ENCODE results near the gene DIMT1. TPM values are rescaled to one million over a fixed set of nuclear protein-coding genes. Genes with fewer than 3 reads are reported as not detected.

Gene DIMT1
- 16.4 TPM for total RNA-seq
- long read RNA-seq, transcript DIMT1-201 (12 exons, 2,859 nt) = major isoform, 8 of 12 reads
- long read RNA-seq, partial matches to known transcripts = 2 of 12 reads
- long read RNA-seq, other reads (novel, unspliced or antisense) = 2 of 12 reads

DNA sequence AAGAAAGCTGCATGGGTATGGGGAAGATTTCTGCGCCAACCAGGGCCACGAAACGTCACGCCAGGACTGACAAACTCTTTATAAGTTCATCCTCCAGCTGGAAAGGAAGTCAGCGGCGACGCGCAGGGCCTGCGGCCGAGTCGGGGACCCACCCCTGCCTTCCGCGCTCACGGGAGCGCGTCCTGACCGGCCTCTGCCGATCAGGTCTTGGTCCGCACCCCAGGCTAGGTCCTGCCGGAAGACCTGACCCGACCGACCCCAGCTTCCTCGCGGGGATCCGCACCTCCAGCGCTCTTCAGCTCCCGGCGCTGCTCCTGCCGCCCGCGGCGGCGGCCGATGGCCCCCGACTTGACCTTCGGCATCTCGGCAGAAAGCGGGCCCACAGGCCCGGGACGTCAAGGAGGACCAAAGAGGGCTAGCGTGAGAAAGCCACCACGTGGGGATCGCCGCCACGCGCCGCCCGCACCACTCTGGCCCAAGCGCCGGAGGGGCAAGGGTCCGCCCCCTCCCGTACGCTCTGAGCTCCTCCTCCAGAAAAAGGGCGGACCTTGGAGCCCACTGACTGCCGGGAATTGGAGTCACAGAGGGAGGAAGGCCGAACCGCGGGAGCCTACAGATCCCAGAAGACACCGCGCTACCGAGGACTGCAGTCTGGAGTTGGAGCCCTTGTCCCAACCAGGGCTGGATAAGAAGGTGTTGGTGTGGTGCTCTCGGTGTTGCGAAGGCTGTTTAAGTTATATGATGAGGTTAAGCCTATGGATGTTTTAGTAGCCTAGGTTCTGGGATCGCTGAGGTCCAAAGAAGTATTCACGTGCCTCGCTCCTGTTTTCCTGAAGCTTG, at the start of gene DIMT1:
Gene DIMT1 (minus strand): TSS at position 495 of the 840 bp plus-strand sequence. CDS start 133 bp downstream, at position 362.
- ATAC-seq (peak; percentile 100), DNase-seq (ENCODE audit: missing footprints) (peak; percentile 97)
- intact Hi-C loops (cut with DNase I) = loop anchor here (2.0 kb wide), 1 partner anchor 29 kb away; no protein-coding TSS in a partner anchor

DNA sequence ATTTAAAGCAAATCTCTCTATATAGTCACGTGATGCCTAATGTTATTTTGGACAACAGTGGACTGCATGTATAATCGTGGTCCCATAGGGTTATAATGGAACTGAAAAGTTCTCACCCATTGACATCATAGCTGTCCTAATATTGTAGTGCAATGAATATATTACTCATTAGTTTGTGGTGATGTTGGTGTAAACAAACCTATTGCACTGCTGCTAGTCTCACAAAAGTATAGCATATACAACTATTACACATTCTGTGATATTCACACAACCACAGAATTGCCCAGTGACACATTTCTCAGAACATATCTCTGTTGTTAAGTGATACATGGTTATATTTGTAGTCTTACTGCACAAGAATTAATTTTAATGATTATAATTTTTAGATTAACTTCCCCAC, 46.6 kb upstream of the DIMT1 start:
- no peak for DNase-seq (ENCODE audit: missing footprints)
- ATAC-seq = no peak
- intact Hi-C loops (cut with DNase I) = no loop called here

DNA sequence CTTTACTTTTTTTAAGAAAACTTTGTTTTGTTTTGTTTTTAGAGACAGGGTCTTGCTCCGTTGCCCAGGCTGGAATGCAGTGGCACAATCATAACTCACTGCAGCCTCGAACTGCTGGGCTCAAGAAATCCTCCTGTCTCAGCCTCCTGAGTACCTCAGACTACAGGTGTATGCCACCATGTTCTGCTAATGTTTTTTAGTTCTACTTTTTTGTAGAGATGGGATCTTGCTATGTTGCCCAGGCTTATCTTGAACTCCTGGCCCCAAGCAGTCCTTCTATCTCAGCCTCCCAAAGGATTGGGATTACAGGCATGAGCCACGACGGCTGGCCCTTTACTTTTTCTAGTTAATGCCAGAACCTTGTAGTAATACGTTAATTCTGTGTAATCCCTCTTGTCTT, 44.8 kb upstream of the DIMT1 start:
- no peak for ATAC-seq
- DNase-seq (ENCODE audit: missing footprints) = no peak
- intact Hi-C loops (cut with DNase I) = no loop called here

DNA sequence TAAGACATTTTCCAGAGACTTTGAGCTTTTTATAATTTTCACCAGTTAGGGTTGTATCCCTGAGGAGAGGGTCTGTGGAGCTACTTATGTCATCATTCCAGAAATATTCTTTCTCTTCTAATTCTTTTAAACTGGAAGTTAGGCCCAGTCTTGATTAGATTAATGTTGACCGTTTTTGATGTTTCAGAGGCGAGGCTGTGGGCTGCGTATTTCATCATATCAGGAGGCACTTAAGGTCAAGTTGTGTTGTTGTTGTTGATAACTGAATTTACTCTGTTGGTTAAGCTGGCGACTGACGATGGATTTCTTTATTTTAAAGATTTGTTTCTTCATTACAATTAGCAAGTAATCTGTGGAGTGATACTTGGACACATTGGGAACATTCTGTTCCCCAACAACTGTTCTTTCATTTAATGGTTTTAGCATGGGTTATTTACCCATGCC, 28.9 kb upstream of the DIMT1 start:
- no peak for DNase-seq (ENCODE audit: missing footprints)
- intact Hi-C loops (cut with DNase I) = loop anchor here (2.0 kb wide), 1 partner anchor 30 kb away; the partner anchor contains the start of gene DIMT1
- peak; percentile 51 for ATAC-seq

DNA sequence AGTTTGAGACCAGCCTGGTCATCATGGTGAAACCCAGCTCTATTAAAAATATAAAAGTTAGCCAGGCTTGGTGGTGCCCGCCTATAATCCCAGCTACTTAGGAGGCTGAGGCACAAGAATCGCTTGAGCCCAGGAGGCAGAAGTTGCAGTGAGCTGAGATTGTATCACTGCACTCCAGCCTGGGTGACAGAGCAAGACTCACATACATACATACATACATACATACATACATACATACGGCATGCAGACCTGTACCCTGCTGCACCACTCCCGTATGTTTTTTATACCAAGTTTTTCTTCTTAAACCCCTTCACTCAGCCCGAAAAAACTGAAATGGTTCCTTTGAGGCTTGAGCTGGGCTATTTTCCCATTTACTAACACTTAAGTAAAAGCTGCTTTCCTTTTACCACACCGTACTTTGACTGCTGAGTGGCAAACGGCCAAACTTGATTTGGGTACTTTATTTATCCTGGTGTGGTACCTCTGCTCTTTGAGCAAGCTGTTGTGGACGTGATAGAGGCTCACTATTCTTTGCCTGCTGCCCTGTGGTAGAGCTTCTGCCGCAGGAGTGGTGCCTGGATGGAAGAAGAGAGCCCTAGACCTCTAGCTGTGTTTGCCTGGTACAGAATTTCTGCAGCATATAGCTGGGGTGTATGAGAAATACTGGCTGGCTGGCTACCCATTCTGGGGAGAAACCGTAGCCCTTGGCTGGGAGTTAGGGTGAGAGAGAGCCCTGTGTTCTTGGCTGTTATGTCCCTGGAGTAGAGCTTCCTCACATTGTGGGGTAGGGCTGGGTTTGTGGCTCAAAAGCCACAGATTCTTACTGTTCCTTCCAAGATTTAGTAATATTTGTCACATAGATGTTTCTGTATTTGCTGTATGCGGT, 28.3 kb upstream of the DIMT1 start:
- peak; percentile 85 for ATAC-seq
- intact Hi-C loops (cut with DNase I) = loop anchor here (2.0 kb wide), 1 partner anchor 29 kb away; the partner anchor contains the start of gene DIMT1
- DNase-seq (ENCODE audit: missing footprints) = no peak

DNA sequence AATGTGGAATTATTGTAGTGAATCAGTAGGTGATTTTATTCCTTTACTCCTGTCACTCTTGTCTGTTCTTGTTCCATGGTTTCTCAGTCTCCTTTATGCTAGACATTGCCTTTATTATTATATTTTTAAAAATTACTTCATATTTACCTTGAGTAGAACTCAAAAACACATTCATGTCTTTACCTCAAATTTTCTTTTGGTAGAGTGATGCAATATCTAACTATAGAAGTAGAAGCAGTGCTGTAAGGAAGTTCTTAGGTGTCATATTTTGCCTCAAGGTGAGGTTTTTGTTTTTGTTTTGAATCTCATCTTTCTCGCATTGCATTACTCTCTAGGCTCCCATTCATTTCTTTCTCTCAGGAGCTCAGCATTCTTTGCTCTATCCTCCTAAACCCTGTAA, 21.1 kb upstream of the DIMT1 start:
- ATAC-seq (no peak), DNase-seq (ENCODE audit: missing footprints) (no peak)
- intact Hi-C loops (cut with DNase I) = no loop called here

DNA sequence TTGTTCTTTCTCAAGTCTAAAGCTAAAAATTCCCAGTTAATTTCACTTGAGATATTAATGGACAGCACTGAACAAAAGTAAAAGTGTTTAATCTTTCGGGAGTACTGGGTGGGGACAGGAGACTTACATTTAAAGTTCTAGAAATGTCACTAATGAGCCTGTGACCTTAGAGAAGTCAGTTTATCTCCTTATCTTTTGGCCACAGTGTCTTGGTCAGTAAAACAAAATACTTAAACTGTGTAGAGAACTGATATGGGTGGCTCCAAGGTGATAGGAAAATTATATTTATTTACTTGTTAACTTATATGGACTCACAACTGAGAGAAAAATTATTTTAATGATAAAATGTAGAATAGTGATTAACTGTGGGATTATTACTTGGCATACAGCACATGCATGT, 17.7 kb upstream of the DIMT1 start:
- intact Hi-C loops (cut with DNase I) = no loop called here
- ATAC-seq (no peak), DNase-seq (ENCODE audit: missing footprints) (no peak)

DNA sequence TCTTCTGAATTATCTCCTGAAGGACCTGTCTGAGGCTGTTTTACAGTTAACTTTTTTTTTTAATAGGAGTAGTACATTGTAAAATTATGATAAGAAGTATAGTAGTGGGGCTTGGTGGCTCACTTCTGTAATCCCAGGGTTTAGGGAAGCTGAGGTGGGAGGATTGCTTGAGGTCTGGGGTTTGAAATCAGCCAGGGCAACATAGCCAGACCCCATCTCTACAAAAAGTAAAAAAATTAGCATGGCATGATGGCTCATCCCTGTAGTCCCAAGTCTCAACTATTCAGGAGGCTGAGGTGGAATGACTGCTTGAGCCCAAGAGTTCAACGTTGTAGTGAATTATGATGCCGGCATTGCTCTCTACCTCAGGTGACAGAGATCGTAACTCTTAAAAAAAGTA, 15.9 kb upstream of the DIMT1 start:
- ATAC-seq (no peak), DNase-seq (ENCODE audit: missing footprints) (no peak)
- intact Hi-C loops (cut with DNase I) = no loop called here

DNA sequence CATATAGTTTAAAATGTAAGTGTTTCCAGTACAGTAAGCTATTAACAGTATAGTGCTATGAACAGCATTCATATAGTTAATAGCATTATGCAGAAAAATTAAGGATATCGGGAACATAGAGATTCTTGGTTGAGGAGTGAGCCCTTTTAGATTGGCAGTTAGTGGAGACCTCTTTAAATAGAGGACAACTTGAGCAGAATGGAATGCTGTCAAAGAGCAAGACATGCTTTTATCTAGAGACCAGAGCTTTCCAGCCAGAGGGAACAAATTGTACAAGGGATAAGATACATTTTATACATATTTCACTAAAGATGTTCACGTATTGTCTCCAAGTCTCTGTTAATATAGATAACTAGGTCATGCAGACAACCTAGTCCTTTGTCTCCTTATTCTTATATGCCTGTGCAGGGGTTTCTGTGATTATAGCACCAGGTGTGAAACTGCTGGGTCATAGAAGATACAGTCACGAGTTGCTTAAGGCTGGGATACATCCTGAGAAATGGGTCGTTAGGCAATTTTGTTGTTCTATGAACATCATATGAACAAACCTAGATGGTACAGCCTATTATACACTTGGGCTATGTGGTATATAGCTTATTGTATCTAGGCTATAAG, 14.9 kb upstream of the DIMT1 start:
- no peak for DNase-seq (ENCODE audit: missing footprints)
- intact Hi-C loops (cut with DNase I) = no loop called here
- peak; percentile 62 for ATAC-seq

DNA sequence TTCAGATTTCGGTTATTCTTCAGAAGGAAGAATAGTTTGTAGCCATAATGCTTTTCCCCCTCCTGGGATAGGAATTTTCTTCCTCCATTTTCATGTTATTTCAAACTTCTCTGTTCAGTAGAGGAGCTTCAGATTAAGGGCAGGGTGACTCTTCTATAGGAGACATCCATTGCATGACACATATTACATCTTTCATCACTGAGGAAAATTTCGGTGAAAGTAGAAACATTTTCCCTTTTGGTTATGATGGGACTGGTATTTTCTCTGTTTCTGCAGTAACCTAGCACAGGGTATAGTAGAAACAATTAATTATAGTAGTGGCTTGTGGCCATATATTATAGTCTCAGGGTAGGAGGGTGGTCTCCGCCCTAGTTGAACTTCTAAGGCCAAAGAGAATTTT, 10.0 kb upstream of the DIMT1 start:
- intact Hi-C loops (cut with DNase I) = loop anchor here (5.0 kb wide), 1 partner anchor 106 kb away; the partner anchor contains the start of gene KIF2A
- DNase-seq (ENCODE audit: missing footprints) = no peak

DNA sequence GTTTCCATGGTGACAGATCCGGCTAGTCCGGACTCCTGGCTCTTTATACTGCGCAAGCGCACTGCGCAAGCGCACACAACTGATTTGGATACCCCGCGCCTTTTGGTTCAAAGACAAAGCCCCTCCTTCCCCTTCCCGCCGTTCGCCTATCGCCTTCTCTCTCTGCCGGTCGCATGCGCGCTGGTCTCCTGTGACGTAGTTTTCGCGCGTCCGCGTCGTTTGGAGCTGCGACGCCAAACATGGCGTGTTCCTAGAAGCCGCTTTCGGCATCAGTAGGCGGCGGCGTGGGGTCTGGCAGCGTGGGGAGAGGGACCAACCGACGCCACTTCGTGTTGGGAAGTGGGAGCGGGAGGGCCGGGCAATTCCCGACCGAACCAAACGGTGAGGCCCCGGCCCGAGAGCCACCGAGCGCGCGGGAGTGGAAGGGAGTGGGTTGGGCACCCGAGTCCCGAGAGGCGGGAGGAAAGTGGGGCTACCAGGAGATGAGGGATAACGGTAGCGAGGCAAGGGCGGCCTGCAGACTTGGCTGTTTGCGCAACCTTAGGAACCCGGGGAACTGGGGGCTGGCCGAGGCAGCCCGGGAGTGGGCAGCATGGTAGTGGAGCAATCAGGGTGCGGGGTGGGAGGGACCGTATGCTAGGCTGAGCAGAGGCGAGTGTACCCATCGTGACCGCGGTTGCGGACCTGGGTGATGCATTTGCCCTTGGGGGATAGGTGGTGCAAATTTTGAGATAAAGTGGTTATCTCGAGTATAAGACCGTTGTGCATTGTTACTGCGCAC, 9.0 kb upstream of the DIMT1 start, which contains the start of gene IPO11:
Gene IPO11 (plus strand): TSS at position 215 of the 781 bp plus-strand sequence. CDS start 24,517 bp downstream, outside the sequence.
- ATAC-seq (peak; percentile 99), DNase-seq (ENCODE audit: missing footprints) (peak; percentile 99)
- intact Hi-C loops (cut with DNase I) = loop anchor here (5.0 kb wide), 1 partner anchor 105 kb away; the partner anchor contains the start of gene KIF2A

More for the DNA sequence above, 10.0 kb upstream of the DIMT1 start:
- ATAC-seq = no peak

DNA sequence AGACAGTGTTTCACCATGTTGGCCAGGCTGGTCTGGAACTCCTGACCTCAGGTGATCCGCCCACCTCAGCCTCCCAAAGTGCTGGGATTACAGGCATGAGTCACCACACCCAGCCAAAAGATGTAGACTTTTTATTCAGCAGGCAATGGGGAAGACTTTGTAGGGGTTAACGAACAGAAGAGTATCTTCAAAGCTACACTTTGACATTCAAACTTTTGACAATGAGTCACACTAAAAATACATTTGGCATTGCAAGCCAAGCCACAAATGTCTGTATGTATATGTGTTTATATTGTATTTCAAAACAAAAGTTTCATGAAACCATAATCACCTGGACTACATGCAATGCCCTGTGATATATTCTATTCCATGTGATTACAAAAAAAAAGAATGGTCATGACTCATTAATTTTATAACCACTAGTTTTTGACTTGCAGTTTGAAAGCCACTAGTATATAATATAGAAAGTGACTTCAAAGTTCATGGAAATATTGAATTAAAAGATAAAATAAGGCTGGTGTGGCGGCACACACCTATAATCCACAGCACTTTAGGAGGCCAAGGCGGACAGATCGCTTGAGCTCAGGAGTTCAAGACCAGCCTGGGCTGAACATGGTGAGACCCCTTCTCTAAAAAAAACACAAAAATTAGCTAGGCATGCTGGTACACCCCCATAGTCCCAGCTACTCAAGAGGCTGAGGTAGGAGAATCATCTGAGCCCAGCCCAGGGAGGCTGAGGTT, 8.3 kb downstream of the DIMT1 start:
- intact Hi-C loops (cut with DNase I) = no loop called here
- no peak for ATAC-seq

DNA sequence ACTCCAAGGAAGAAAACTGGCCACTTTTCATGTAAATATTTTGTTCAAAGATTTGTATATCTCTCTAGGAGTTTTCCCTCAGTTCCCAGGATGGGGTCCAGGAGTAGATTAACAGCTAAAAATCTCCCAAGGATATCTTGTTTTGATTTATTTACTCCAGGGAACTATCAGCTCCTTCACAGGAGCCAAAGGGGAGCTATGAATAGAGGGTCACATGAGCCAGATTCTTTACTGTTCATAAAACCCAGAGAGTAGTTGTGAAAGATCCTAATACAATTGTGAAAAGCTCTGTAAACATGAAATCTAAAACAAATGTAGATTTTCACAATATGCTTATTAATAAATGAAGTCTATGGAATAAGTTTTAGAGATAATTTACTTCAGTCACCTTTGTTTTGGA, 16.9 kb downstream of the DIMT1 start:
- intact Hi-C loops (cut with DNase I) = no loop called here
- ATAC-seq (peak; percentile 54), DNase-seq (ENCODE audit: missing footprints) (no peak)

More for the DNA sequence above, 8.3 kb downstream of the DIMT1 start:
- no peak for DNase-seq (ENCODE audit: missing footprints)

DNA sequence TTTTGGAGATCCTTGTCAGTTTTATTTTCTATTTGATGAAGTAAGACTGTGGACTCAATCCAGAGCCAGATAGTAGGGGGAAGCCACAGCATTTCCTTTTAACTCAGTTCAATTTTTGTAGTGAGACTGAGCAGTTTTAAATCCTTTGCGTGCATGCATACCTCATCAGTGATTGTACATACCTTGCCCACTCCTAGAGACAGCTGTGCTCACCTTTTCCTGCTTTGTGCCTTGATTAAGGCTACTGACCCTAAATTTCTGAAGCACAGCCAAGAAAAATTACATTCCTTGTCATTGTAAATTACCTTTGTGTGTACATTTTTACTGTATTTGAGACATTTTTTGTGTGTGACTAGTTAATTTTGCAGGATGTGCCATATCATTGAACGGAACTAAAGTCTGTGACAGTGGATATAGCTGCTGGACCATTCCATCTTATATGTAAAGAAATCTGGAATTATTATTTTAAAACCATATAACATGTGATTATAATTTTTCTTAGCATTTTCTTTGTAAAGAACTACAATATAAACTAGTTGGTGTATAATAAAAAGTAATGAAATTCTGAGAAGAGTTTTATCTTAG, 17.8 kb downstream of the DIMT1 start:
- no peak for DNase-seq (ENCODE audit: missing footprints)
- ATAC-seq = no peak
- intact Hi-C loops (cut with DNase I) = no loop called here

DNA sequence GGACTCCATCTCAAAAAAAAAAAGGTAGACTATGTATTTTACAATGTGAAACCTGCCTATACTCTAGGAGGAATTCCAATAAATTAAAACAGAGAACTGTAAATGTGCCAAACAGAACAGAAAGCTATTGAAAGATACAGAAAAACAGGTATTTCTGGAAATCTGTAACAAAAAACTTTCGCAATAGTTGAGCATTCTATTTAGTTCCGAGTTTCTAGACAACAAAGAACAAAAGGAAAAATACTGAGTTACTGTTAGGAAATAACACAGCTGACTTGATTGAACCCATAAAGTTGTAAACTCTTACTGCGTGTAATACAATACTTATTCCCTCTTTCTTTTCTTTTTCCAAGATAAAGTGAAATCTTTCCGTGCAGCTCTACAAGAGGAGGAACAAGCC, 18.6 kb downstream of the DIMT1 start:
- intact Hi-C loops (cut with DNase I) = no loop called here
- DNase-seq (ENCODE audit: missing footprints) = no peak
- ATAC-seq = no peak

DNA sequence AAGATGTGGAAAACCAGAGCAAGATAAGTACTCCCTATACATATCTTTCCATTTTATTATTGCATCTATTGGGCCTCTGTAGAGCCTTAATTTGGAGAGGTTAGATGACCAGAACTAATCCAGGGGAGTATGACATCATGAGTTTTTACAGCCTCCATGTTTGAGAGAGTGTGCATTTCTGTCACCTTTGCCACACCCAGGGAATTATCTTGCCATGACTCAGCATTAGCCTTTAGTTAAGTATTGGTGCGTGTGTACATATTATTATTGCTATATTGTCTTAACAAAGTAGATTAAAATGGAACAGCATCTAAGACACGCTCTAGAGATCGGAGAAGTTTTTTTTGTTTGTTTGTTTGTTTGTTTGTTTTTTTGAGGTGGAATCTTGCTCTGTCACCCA, 27.6 kb downstream of the DIMT1 start:
- DNase-seq (ENCODE audit: missing footprints) (no peak), ATAC-seq (no peak)
- intact Hi-C loops (cut with DNase I) = no loop called here

DNA sequence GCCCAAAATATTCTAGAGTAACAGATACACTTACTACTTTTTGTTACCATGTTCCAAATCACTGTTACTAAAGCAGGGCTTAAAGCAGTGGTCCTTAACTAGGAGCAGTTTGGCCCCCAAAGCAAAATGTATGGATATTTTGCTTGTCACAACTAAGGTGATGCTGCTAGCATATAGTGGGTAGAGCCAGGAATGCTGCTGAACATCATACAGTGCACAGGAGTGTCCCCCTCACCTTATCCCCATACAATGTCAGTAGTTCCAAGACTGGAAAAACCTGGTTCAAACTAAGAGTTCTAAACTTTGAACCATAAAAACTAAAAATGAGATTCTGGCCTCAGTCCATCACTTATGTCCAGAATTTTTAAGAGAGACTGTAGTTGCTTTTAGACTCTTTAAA, 28.1 kb downstream of the DIMT1 start:
- no peak for DNase-seq (ENCODE audit: missing footprints)
- intact Hi-C loops (cut with DNase I) = no loop called here

More for the DNA sequence above, 28.1 kb downstream of the DIMT1 start:
- no peak for ATAC-seq
